ENCODE results near the gene XRCC1. TPM values are rescaled to one million over a fixed set of nuclear protein-coding genes. Genes with fewer than 3 reads are reported as not detected.

The XRCC1 gene
- total RNA-seq, 1 experiment from 2014 or later = 38.0 TPM

GRCh38 chr19:43504426-43505185 lies 70.7 kb downstream of the XRCC1 start, which contains the start of gene PHLDB3:
Gene PHLDB3, minus strand, starts transcription at chr19:43504746. Its CDS starts 628 bp downstream, at chr19:43504118.
- Histone ChIP-seq H3K23me2 (ENCODE audit: insufficient read length, low read depth, low read length, poor library complexity, severe bottlenecking) (peaks cover 21% of the 10 kb centered on the region), H2BK120ac (ENCODE audit: low read depth, low read length, poor library complexity, severe bottlenecking) (no peak within 1 kb of the TSS), H2BK20ac (ENCODE audit: low read depth, low read length, poor library complexity, severe bottlenecking) (no peak within 1 kb of the TSS), H3K4ac (ENCODE audit: low read depth, low read length) (no peak within 1 kb of the TSS), H3K79me1 (ENCODE audit: insufficient read depth, low read depth, low read length, poor library complexity, severe bottlenecking) (no peaks in the 10 kb centered on the region), H2AFZ (ENCODE audit: low read length) (peak within 1 kb of the TSS; percentile 32), H4K91ac (ENCODE audit: insufficient read length, low read depth, low read length) (no peak within 1 kb of the TSS), H3K56ac (ENCODE audit: insufficient read length, low read depth, low read length) (no peak within 1 kb of the TSS), H3K79me2 (ENCODE audit: insufficient read depth, low read length) (no peaks in the 10 kb centered on the region), H2BK15ac (ENCODE audit: low read depth, low read length) (peak within 1 kb of the TSS; percentile 87; the same call in 1 of the 2 replicates), H2BK12ac (ENCODE audit: insufficient read length, low read depth, low read length) (no peak within 1 kb of the TSS), H3K27ac (ENCODE audit: insufficient read length, low read depth, low read length) (no peak within 1 kb of the TSS), H3K4me1 (ENCODE audit: insufficient read depth, low read length) (no peaks in the 10 kb centered on the region), H4K8ac (replicated peaks; ENCODE audit: insufficient read length, low read depth, low read length) (no peak within 1 kb of the TSS), H3K23ac (ENCODE audit: insufficient read length, low read depth, low read length) (no peak within 1 kb of the TSS), H4K5ac (ENCODE audit: insufficient read length, low read depth, low read length) (no peak within 1 kb of the TSS), H3K4me2 (ENCODE audit: insufficient read depth, insufficient read length, low read length) (peak within 1 kb of the TSS; percentile 98), H3K9ac (ENCODE audit: extremely low read depth, insufficient read length, low read length) (peak within 1 kb of the TSS; percentile 52), H3T11ph (ENCODE audit: low read length) (no peak within 1 kb of the TSS), H3K9me3 (ENCODE audit: control insufficient read depth, low read depth, low read length) (no peaks in the 10 kb centered on the region), H3K14ac (ENCODE audit: insufficient read depth, low read length) (peak within 1 kb of the TSS; percentile 70), H4K20me1 (ENCODE audit: control insufficient read depth, insufficient read depth, insufficient read length) (no peaks in the 10 kb centered on the region), H3K18ac (ENCODE audit: insufficient read length, low read depth, low read length) (peak within 1 kb of the TSS; percentile 70), H2AK5ac (ENCODE audit: insufficient read length, low read length) (no peak within 1 kb of the TSS), H2BK5ac (ENCODE audit: insufficient read length, low read length) (no peak within 1 kb of the TSS), H3K27me3 (ENCODE audit: insufficient read depth, low read length) (peaks cover 4% of the 10 kb centered on the region; the same call in 1 of the 2 replicates)
- Mint-ChIP-seq H3K9me3 (no peaks in the 10 kb centered on the region; a peak in 1 of 5 replicates), H3K27ac (peak within 1 kb of the TSS in 2 of 3 experiments; percentile 53 to 72; a peak in 3 of 7 replicates), H3K4me1 (peaks cover 12 to 25% of the 10 kb centered on the region in 2 experiments), H3K27me3 (ENCODE audit: low read depth) (peaks cover 12% of the 10 kb centered on the region), H3K4me3 (peak within 1 kb of the TSS; percentile 81 to 87), H3K36me3 (ENCODE audit: insufficient read depth in 1 of 3, low read depth in 3 of 3) (peaks cover 6 to 7% (median 6%) of the 10 kb centered on the region in 3 experiments; a peak in 5 of 7 replicates)
- DNase-seq = peak; percentile 64
- no CpG with 5 or more reads among the region's 42 CpGs for WGBS (ENCODE audit: extremely low coverage, insufficient read length, low lambda C conversion rate)
- TF ChIP-seq, protein P1, sequence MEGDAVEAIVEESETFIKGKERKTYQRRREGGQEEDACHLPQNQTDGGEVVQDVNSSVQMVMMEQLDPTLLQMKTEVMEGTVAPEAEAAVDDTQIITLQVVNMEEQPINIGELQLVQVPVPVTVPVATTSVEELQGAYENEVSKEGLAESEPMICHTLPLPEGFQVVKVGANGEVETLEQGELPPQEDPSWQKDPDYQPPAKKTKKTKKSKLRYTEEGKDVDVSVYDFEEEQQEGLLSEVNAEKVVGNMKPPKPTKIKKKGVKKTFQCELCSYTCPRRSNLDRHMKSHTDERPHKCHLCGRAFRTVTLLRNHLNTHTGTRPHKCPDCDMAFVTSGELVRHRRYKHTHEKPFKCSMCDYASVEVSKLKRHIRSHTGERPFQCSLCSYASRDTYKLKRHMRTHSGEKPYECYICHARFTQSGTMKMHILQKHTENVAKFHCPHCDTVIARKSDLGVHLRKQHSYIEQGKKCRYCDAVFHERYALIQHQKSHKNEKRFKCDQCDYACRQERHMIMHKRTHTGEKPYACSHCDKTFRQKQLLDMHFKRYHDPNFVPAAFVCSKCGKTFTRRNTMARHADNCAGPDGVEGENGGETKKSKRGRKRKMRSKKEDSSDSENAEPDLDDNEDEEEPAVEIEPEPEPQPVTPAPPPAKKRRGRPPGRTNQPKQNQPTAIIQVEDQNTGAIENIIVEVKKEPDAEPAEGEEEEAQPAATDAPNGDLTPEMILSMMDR (conservative IDR thresholded peaks at IDR 0.05) = no peak; the same call in 2 of the 3 replicates

Data from H9 (cell line).